Fibroblast of lung (primary cell): ENCODE data around the gene PPFIBP2.

Source experiments
- CTCF ChIP-seq, 2 donors: IDR thresholded peaks in 1 of 2; conservative IDR thresholded peaks in 1 of 2; 1 replicate in 1 of 2; 2 replicates in 1 of 2; pipeline ENCODE4 v1.5.1; 2011 to 2012; ENCODE audit warnings: low read length in 2 of 2, control low read depth in 1 of 2, inconsistent platforms in 1 of 2, low read depth in 1 of 2, mild to moderate bottlenecking in 1 of 2
- EZH2 ChIP-seq: IDR thresholded peaks from 2 replicates; pipeline ENCODE4 v1.5.1; 2012; ENCODE audit warnings: low read length, control low read depth, mild to moderate bottlenecking; ENCODE audit errors: missing control alignments

GRCh38 chr11:7532405-7533145, 18.8 kb downstream of the PPFIBP2 start:
- TF ChIP-seq EZH2 (no peak), CTCF (conservative IDR thresholded peaks at IDR 0.05 in 1 of 2, IDR thresholded peaks at IDR 0.05 in 1 of 2; ENCODE audit: low read depth in 1 of 2, low read length in 2 of 2) (no peak)
